GM23338 (cell line): Measurements from ENCODE around the gene SEC16A. TPM values are rescaled to one million over a fixed set of nuclear protein-coding genes. Genes with fewer than 3 reads are reported as not detected.

ENCODE experiments used
- ATAC-seq: fragments of 200-7000 bp; cut with Tn5 transposase; 3 replicates; pipeline ENCODE4 v1.9.1; 2020
- DNase-seq: peaks from one replicate; pipeline ENCODE4 v3.0.0-alpha.2; 2015; ENCODE audit warnings: low spot score
- H2AFZ ChIP-seq: fragments of 200-600 bp; sonication (generic); 2 replicates; pipeline ENCODE4 v1.8.0; 2016; ENCODE audit warnings: antibody characterized with exemption, mild to moderate bottlenecking, moderate library complexity
- H3F3A ChIP-seq: fragments of 200-600 bp; sonication (generic); replicated peaks from 2 replicates; pipeline ENCODE4 v1.8.0; 2017; ENCODE audit warnings: antibody characterized with exemption, mixed run types, low read depth
- H3K27ac ChIP-seq: fragments of 200-600 bp; sonication (generic); 2 replicates; pipeline ENCODE4 v1.6.1; 2016; ENCODE audit warnings: low read depth
- H3K27me3 ChIP-seq: fragments of 200-600 bp; sonication (generic); 2 replicates; pipeline ENCODE4 v1.8.0; 2016; ENCODE audit warnings: mild to moderate bottlenecking, mixed run types, moderate library complexity; ENCODE audit not compliant: insufficient read depth
- H3K36me3 ChIP-seq: fragments of 200-600 bp; sonication (generic); 2 replicates; pipeline ENCODE4 v1.8.0; 2016; ENCODE audit warnings: mild to moderate bottlenecking; ENCODE audit not compliant: insufficient read depth
- H3K4me1 ChIP-seq: fragments of 200-600 bp; sonication (generic); 2 replicates; pipeline ENCODE4 v1.8.0; 2016; ENCODE audit warnings: mild to moderate bottlenecking, moderate library complexity; ENCODE audit not compliant: insufficient read depth
- H3K4me2 ChIP-seq: fragments of 200-600 bp; sonication (generic); 2 replicates; pipeline ENCODE4 v1.7.1; 2017; ENCODE audit warnings: mixed run types
- H3K4me3 ChIP-seq: fragments of 200-600 bp; sonication (generic); 2 replicates; pipeline ENCODE4 v1.6.1; 2016; ENCODE audit warnings: mixed run types
- H3K79me2 ChIP-seq: fragments of 200-600 bp; sonication (generic); replicated peaks from 2 replicates; pipeline ENCODE4 v1.8.0; 2017; ENCODE audit warnings: mild to moderate bottlenecking; ENCODE audit not compliant: insufficient read depth
- H3K9me2 ChIP-seq: fragments of 200-600 bp; sonication (generic); 2 replicates; pipeline ENCODE4 v1.8.0; 2017; ENCODE audit not compliant: insufficient read depth
- H4K20me1 ChIP-seq: fragments of 200-600 bp; sonication (generic); replicated peaks from 2 replicates; pipeline ENCODE4 v1.8.0; 2017; ENCODE audit warnings: mild to moderate bottlenecking; ENCODE audit not compliant: insufficient read depth
- H3K27ac Mint-ChIP-seq: 2 replicates; pipeline ENCODE4 v1.8.0; 2020; ENCODE audit warnings: inconsistent platforms, mild to moderate bottlenecking, moderate library complexity, mixed read lengths
- H3K27me3 Mint-ChIP-seq: 3 replicates; pipeline ENCODE4 v1.8.0; 2022; ENCODE audit warnings: low read depth, mild to moderate bottlenecking, moderate library complexity, mixed read lengths, inconsistent platforms; ENCODE audit not compliant: insufficient read depth, poor library complexity
- H3K36me3 Mint-ChIP-seq: 3 replicates; pipeline ENCODE4 v1.8.0; 2021; ENCODE audit warnings: low read depth, mild to moderate bottlenecking, inconsistent platforms, moderate library complexity, mixed read lengths
- H3K4me1 Mint-ChIP-seq: 3 replicates; pipeline ENCODE4 v1.8.0; 2020; ENCODE audit warnings: mild to moderate bottlenecking, inconsistent platforms, mixed read lengths
- H3K4me3 Mint-ChIP-seq: 3 replicates; pipeline ENCODE4 v1.8.0; 2021; ENCODE audit warnings: moderate library complexity, mild to moderate bottlenecking, inconsistent platforms, mixed read lengths
- H3K9me3 Mint-ChIP-seq: 3 replicates; pipeline ENCODE4 v1.8.0; 2020; ENCODE audit warnings: moderate library complexity, mild to moderate bottlenecking, inconsistent platforms, mixed read lengths
- CREB1 ChIP-seq: fragments of 250-450 bp; sonication (Bioruptor Pico); IDR thresholded peaks from 2 replicates; pipeline ENCODE4 v1.5.0; 2020; ENCODE audit warnings: low read depth, mild to moderate bottlenecking, moderate library complexity
- CTCF ChIP-seq, 2 experiments: fragments of 200-600 bp in 1 of 2; sonication (generic) in 1 of 2; conservative IDR thresholded peaks; 2 replicates each; pipeline versions ENCODE4 v1.5.1 to v1.6.1; 2016 to 2017; ENCODE audit warnings: antibody characterized with exemption in 2 of 2, low read depth in 2 of 2, mild to moderate bottlenecking in 2 of 2, moderate library complexity in 1 of 2
- ETS1 ChIP-seq: IDR thresholded peaks from 2 replicates; pipeline ENCODE4 v1.6.1; 2016; ENCODE audit warnings: antibody characterized with exemption
- EZH2 ChIP-seq: fragments of 200-600 bp; sonication (generic); IDR thresholded peaks from one replicate; pipeline ENCODE4 v1.8.0; 2017; ENCODE audit warnings: antibody characterized with exemption, mild to moderate bottlenecking, low read depth; ENCODE audit not compliant: unreplicated experiment
- EZH2phosphoT487 ChIP-seq: fragments of 200-600 bp; sonication (generic); IDR thresholded peaks from one replicate; pipeline ENCODE4 v1.8.1; 2018; ENCODE audit warnings: antibody characterized with exemption; ENCODE audit not compliant: unreplicated experiment
- JUNB ChIP-seq: IDR thresholded peaks from one replicate; pipeline ENCODE4 v1.6.1; 2016; ENCODE audit warnings: antibody characterized with exemption; ENCODE audit not compliant: unreplicated experiment
- NANOG ChIP-seq: IDR thresholded peaks from 2 replicates; pipeline ENCODE4 v1.6.1; 2016; ENCODE audit warnings: antibody characterized with exemption, borderline replicate concordance
- POLR2AphosphoS5 ChIP-seq: IDR thresholded peaks from 2 replicates; pipeline ENCODE4 v1.6.1; 2016; ENCODE audit warnings: antibody characterized with exemption, low read depth
- REST ChIP-seq: IDR thresholded peaks from one replicate; pipeline ENCODE4 v1.6.1; 2018; ENCODE audit warnings: antibody characterized with exemption; ENCODE audit not compliant: unreplicated experiment
- STAT1 ChIP-seq: IDR thresholded peaks from one replicate; pipeline ENCODE4 v1.6.1; 2016; ENCODE audit warnings: antibody characterized with exemption; ENCODE audit not compliant: unreplicated experiment
- ZNF114 ChIP-seq: fragments of 250-450 bp; sonication (Bioruptor Pico); IDR thresholded peaks from 2 replicates; pipeline ENCODE4 v1.5.0; 2020; ENCODE audit warnings: mild to moderate bottlenecking, moderate library complexity
- ZNF331 ChIP-seq: fragments of 250-450 bp; sonication (Bioruptor Pico); IDR thresholded peaks from 2 replicates; pipeline ENCODE4 v1.5.0; 2020; ENCODE audit warnings: low read depth, mild to moderate bottlenecking, moderate library complexity
- ZNF462 ChIP-seq: fragments of 250-450 bp; sonication (Bioruptor Pico); IDR thresholded peaks from 2 replicates; pipeline ENCODE4 v1.5.0; 2020; ENCODE audit warnings: mild to moderate bottlenecking, moderate library complexity
- polyA plus RNA-seq: library from polyadenylated mRNA; unstranded; fragments of >200 nt; fragmentation: Nextera tagmentation; extraction: Ambion mirVana; gene quantifications from 2 replicates; pipeline ENCODE4 v1.2.1, GENCODE V29; 2016
- total RNA-seq: library from RNA; depleted of rRNA; stranded (reverse); fragments of >200 nt; shearing (Covaris generic); gene quantifications from 2 replicates; pipeline ENCODE4 v1.2.3, GENCODE V29; 2014

Gene SEC16A
- total and polyA plus RNA-seq, 2 experiments from 2014 or later = 34.0 to 59.2 TPM

- H3K36me3 ChIP-seq = no peaks in the 10 kb centered on the region
- H3K27ac ChIP-seq = no peak overlapping the region
- peaks cover 45% of the 10 kb centered on the region for H3K79me2 ChIP-seq
- H3K9me3 Mint-ChIP-seq = peaks cover 3% of the 10 kb centered on the region; the same call in 2 of the 3 replicates
- DNase-seq = no peak
- peaks cover 19% of the 10 kb centered on the region for H3K27me3 Mint-ChIP-seq
- H2AFZ ChIP-seq = no peak overlapping the region
- H3K4me3 Mint-ChIP-seq = no peak overlapping the region
- no peak for ATAC-seq
- peaks cover 1% of the 10 kb centered on the region; the same call in 1 of the 3 replicates for H3K36me3 Mint-ChIP-seq
- H4K20me1 ChIP-seq = peaks cover 10% of the 10 kb centered on the region; the same call in 1 of the 2 replicates
- no peaks in the 10 kb centered on the region for H3K27me3 ChIP-seq
- TF ChIP-seq EZH2phosphoT487 = no peak
- no peak for TF ChIP-seq EZH2
- TF ChIP-seq JUNB = no peak
- TF ChIP-seq ZNF114 (CRISPR knock-in tag) = no peak
- TF ChIP-seq CTCF (conservative IDR thresholded peaks at IDR 0.05; ENCODE audit: low read depth in 2 of 2) = no peak
- no peak for TF ChIP-seq REST
- TF ChIP-seq ZNF462 (CRISPR knock-in tag) = no peak
- no peak for TF ChIP-seq STAT1
- TF ChIP-seq NANOG = no peak
- no peak for TF ChIP-seq POLR2AphosphoS5
- no peak for TF ChIP-seq CREB1 (CRISPR knock-in tag)
- no peak for TF ChIP-seq ZNF331 (CRISPR knock-in tag)
- no peak for TF ChIP-seq ETS1
- H3K9me2 ChIP-seq = no peaks in the 10 kb centered on the region
- no peak overlapping the region for H3K4me2 ChIP-seq
- H3K4me1 Mint-ChIP-seq = peaks cover 13% of the 10 kb centered on the region
- no peak overlapping the region for H3K4me3 ChIP-seq
- H3K4me1 ChIP-seq = peaks cover 10% of the 10 kb centered on the region; the same call in 1 of the 2 replicates
- H3F3A ChIP-seq = 0 out of 2 replicates have a peak, but pooled peaks cover 3% of the 10 kb centered on the region
- no peak overlapping the region for H3K27ac Mint-ChIP-seq
Measured at GRCh38 chr9:136527131-136527530, 44.3 kb upstream of the SEC16A start.
